Midbrain (tissue), 1 donor: ENCODE measurements around the gene RPS27L.
"Not testable (repeated sequence)": the region's sequence is repeated elsewhere in the genome, so short reads cannot be mapped to it uniquely, and the experiment has no call there.

ENCODE experiments used
- DNase-seq: peaks from one replicate; lab custom pipeline; 2025; lab: John Stamatoyannopoulos, UW

Gene RPS27L

DNA sequence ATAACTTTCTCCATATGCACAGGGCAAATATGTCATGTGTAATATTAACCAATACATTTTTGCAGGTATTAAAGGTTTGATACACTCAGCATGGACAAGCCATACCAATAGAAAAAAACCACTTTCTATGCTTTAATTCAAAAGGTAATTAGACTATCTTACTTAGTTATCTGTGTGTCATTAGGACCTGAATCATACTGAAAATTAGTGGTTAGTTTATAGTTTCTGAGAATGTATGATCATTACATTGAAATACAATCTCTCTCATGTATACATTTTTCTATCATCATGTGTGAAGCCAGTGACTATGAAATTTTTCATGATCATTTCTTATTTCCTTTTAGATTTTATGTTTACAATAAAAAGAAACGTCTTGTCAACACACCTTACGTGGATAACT lies 16.3 kb downstream of the RPS27L start:
- DNase-seq, result no peak

DNA sequence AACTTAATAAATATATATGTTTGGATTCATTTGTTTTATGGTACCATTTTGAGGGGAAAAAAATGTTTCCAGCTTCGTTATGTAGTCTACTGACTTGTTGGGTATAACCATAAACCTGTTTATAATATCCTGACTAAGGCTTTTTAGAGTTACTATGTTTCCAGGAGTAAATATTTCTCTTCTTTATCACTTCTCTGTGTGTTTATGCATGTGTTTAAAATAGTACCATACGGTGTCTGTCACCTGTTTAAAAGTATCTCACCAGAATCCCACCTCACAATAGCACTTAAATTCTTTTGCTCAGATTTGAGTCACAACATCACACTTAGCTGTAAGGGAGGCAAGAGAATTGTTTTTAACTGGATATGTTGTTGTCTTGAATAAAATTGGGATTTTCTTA lies 20.5 kb downstream of the RPS27L start:
- DNase-seq, result no peak

DNA sequence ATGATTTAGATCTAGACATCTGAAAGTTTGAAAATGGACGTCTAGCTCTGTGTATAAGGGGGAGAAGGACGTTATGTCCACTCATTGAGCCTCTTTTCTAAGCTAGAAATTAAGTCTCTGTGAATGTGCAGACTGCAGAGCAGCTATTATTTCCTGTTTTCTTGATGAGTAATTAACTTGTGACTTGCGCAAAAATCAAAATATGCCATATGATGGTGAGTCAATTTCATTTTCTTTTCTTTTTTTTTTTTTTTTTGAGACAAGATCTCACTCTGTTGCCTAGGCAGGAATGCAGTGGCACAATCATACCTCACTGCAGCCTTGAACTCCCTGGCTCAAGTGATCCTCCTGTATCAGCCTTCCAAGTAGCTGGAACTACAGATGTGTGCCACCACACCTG lies 21.5 kb downstream of the RPS27L start:
- DNase-seq, result no peak

- no peak for DNase-seq
Measured at GRCh38 chr15:63135281-63135680, 22.0 kb downstream of the RPS27L start.

DNA sequence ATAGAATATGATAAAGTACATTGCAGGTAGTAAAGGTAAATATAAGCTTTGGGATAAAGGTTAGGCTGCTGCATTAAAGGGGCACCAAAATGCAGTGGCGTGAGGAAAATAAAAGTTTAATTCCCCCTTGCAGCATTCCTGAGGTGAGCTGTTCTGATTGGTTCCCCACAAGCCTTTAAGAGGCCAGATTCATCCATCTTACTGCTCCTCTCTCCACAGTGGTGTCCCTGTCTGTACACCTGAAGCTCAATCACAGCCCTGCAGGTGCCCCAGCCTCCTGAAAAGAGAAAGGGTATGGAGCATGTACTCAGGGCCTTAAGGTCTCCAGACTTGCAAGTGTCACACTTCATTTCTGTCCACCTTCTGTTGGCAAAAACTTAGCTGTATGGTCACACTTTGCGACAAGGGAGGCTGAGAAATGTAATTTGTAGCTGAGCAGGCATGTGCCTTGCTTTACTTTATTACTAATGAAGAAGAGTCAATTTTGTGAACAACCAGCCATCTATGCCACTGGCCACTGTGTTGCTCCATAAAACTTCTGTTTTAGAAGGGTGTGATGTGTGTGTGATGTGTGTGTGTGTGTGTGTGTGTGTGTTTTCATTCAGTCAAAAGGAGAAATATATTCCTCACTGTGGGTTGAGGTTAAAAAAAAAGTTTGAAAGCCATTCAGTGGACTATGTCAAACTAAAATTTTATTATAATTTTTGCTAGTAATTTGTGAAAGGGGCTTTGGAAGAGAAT lies 22.9 kb downstream of the RPS27L start:
- DNase-seq, result no peak

DNA sequence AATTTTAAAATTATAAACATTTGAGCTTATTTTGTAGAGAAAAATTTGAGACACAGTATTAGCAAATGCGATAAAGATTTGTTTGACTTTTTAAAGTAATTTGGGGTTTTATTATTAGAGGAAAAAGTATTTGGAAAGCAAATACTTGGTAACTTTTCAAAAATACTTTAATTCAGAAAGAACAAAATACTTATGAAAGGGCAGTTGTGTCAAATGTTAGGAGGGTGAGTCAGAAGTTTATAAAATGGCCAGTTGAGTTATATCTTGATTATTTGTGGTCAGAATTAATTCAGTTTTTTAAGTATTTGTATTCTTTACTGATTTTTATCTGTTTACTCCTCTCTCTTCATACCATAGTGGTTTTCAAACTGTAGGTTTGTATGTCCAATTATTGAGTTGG lies 23.5 kb downstream of the RPS27L start:
- no peak for DNase-seq

GRCh38 chr15:63126726-63127125 lies 30.6 kb downstream of the RPS27L start:
- no peak for DNase-seq

DNA sequence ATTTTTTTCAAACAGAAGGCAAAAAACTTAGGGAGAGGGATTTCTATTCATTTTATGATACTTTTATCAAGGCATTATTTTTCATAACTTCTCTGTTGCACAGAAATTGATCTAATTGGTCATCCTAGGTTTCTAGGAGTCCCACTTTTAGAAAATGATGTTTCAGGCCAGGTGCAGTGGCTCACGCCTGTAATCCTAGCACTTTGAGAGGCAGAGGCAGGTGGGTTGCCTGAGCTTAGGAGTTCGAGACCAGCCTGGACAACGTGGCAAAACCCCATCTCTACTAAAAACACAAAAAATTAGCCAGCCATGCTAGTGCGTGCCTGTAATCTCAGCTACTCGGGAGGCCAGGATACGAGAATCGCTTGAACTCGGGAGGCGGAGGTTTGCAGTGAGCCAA lies 32.8 kb downstream of the RPS27L start:
- no peak for DNase-seq

DNA sequence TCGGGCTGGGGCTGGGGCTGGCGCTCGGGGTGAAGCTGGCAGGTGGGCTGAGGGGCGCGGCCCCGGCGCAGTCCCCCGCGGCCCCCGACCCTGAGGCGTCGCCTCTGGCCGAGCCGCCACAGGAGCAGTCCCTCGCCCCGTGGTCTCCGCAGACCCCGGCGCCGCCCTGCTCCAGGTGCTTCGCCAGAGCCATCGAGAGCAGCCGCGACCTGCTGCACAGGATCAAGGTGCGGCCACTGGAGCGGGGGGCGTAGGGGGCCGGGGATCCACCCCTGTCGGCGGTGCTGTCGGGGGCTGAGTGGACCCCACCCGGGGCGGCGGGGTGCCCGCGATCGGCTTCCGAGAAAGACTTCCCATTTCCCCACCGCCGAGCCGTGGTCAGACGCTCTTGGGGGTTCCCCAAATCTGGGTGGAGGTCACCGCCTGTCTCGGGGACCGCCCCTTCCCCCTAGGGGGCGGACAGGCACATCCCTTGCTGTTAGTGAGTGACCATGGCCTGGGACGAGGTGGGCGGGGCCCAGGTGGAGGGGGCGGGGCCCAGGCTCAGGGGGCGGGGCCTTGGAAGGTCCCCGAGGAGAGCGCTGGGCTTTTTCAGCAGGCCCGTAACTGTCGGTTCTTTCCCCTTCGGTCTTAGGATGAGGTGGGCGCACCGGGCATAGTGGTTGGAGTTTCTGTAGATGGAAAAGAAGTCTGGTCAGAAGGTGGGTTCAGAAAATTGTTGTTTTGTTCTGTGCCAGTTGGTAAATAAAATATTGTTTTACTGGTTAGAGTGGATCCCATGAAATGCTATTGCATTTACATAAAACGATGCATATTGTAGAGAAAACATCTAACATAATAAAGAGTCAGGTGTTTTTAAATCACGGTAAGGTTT lies 35.0 kb downstream of the RPS27L start:
- DNase-seq, result peak; percentile 85

DNA sequence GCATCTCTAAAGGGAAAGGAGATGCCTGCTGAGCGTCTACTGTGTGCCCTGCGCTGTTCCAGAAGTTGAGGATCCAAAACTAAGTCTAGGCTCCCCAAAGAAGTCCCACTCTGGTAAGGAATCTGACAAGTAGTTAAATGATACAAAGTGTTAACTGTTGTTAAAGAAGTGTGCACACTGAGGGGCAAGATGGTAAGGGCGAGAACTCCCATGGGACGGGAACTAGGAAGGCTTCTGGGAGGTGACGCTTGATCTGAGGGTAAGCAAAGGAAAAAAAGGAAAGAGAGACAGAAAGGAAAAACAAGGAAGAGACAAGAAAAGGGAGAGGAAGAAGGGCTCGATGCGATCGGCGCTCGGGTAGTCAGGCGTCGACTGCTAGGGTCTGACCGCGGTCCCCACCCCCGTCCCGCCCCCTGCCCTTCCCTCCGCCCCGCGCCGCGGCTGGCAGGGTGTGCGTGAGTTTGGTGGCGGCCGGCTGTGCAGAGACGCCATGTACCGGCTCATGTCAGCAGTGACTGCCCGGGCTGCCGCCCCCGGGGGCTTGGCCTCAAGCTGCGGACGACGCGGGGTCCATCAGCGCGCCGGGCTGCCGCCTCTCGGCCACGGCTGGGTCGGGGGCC lies 35.8 kb downstream of the RPS27L start, which contains the start of gene LACTB:
LACTB (plus strand) TSS at position 480 of the 620 bp plus-strand sequence; CDS start at position 491, 11 bp downstream.
- DNase-seq, result peak; percentile 86

DNA sequence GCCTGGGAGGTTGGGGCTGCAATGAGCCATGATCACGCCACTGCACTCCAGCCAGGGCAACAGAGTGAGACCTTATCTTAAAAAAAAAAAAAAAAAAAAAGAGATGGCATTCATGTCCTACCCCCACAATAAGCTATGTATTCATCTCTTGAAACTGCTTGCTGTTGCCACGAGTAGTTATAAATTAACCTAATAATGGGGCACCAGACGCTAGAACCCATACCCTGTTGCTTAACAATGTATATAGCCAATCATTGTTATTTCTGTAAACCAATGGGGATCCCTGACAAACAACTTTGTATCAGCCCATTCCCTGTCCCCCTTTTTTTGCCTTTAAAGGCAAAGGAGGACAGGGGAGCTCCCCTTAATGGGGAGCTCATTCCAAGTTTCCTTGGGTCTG lies 38.4 kb downstream of the RPS27L start:
- no peak for DNase-seq

- no peak for DNase-seq
Measured at GRCh38 chr15:63114465-63114864, 42.8 kb downstream of the RPS27L start.

DNA sequence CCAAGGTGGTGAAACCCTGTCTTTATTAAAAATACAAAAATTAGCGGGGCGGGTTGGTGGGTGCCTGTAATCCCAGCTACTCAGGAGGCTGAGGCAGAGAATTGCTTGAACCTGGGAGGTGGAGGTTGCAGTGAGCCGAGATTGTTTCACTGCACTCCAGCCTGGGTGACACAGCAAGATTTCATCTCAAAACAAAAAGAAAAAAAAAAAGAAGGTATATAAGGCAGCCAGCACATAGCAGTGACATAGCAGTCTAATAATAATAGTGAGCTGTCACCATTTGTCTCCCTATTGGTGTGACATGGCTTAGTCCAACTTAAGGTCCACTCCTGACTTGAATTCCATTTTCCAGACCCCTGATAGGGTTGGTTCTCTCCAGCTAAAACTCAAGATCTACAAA lies 44.4 kb downstream of the RPS27L start:
- DNase-seq, result no peak

- DNase-seq, result no peak
Measured at GRCh38 chr15:63111481-63111880, 45.8 kb downstream of the RPS27L start.

- DNase-seq, result no peak
Measured at GRCh38 chr15:63110428-63111026, 46.8 kb downstream of the RPS27L start.

DNA sequence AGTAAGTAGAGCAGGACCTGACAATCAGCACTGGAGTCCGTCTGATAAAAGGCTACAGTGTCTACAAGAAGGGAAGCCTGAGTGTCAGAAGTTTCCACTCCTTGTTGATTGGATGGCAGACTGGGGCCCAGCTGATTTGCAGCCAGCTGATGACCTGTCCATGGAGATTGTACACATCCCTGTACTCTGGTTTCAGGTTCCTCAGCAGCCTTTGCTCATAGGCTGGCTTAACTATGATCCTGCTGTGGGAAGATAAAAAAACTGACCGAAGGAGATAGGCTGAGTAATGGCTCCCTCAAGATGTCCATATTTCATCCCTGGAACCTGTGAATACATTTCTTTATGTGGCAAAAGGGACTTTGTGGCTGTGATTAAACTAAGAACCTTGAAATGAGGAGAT lies 47.4 kb downstream of the RPS27L start:
- no peak for DNase-seq

DNA sequence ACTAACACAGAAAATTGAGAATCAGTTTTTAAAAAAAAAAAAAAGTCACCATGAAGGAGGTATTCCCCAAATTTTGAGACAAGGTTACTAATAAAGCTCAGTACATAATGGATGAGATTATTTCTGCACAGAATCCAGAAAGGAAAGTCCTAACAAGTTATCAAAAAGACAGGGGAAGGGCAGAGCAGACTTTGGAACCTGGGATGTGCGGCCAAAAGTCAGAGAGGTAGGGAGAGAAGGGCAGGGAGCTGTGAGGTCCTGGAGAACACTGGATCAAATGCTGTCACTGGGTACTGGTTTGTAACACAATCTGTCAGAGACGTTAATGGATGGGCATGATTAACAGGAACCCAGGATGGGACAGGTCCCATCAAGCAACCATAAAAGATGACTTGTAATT lies 47.8 kb downstream of the RPS27L start:
- DNase-seq, result no peak

- DNase-seq, result no peak
Measured at GRCh38 chr15:63107895-63108546, 49.3 kb downstream of the RPS27L start.

DNA sequence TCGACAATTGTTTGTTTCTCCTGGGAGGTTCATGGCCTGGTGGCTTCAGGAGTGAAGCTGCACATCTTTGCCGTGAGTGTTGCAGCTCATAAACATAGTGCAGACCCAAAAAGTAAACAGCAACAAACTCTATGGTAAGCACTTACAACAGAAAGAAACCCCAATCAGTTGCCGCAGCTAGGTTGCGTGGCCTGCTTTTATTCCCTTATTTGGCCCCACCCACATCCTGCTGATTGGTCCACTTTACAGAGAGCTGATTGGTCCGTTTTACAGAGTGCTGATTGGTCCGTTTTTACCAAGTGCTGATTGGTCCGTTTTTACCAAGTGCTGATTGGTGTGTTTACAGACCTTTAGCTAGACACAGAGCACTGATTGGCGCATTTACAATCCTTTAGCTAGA lies 51.9 kb downstream of the RPS27L start:
- not testable (repeated sequence) for DNase-seq

- DNase-seq, result no peak
Measured at GRCh38 chr15:63104727-63105126, 52.5 kb downstream of the RPS27L start.

DNA sequence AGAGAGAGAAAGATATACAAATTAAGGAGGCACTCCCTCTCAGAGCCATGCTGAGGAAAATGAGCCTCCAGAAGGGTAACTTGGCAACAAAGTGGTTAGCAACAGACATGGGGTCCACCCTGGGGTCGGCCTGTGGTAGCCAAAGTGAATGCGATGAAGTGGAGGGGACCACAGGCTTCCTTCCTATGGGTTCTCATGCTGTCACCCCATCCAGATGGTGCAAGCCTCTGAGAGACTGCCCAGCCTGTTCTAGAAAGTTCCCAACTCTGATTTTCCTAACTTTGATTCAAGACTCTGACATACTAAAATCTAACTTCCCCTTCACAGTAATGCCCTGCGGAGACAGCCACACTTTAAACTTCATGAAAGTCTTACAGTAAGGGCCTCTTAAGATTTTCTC lies 53.9 kb downstream of the RPS27L start:
- no peak for DNase-seq

DNA sequence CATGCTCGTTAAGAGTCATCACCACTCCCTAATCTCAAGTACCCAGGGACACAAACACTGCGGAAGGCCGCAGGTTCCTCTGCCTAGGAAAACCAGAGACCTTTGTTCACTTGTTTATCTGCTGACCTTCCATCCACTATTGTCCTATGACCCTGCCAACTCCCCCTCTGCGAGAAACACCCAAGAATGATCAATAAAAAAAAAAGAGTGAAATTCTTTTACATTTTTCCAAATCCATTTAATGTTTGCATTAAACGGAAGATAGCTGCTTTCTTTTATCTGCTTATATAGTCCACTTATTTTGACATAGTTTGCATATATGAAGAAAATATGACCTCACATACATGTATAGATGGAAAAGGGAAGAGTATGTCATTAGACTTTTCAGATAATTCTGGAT lies 57.7 kb downstream of the RPS27L start:
- DNase-seq, result not testable (repeated sequence)
